Measurements from ENCODE around the gene CSPG5. TPM values are rescaled to one million over a fixed set of nuclear protein-coding genes. Genes with fewer than 3 reads are reported as not detected.

CSPG5 gene
- total RNA-seq, 1 experiment from 2014 or later = 5.7 TPM

DNA sequence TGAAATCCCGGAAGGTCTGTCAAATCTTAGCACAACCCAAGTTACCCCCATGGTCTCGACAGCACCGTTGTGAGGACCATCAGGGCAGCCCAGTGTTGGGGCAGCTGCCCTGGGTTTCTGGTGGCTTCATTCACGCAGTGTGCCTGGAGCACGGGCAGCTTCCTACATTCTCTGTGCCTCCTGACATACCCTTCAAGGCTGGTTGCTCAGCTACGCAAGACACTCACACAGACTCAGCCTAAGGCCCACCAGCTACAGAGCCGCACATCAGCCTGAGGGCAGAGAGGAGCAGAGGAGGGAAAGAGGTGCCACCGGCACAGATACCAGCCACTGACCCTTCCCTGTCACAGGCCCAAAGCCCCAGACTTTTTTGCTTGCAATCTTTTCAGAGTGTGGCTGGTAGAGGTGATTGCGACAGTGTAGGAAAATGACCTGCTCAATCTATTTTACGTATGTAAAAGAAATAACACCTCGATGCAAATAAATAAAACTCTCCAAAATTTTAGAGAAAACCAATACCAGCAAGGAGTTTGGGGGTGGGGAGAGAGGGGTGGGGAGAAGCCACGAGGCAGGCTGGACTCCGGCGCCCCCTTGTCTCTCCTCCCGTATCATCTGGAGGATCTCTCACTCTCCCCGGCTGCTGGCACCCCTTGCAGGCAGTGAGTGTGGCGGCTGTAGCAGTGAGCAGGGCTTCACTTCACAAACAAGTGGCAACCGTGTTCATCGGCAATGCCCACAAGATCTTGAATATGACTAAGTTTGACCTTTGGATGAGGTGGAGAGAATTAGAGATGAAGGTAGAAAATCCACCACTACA, 12.7 kb downstream of the CSPG5 start:
- H3K27me3 Mint-ChIP-seq (ENCODE audit: low read depth) = no peaks in the 10 kb centered on the region; the same call in 1 of the 2 replicates
- WGBS (ENCODE audit: extremely low coverage, insufficient read length, low lambda C conversion rate) = no CpG with 5 or more reads among the region's 19 CpGs
- Histone ChIP-seq H2AFZ (ENCODE audit: low read length) (no peak overlapping the region), H2BK5ac (ENCODE audit: insufficient read length, low read length) (no peak overlapping the region), H3K9me3 (ENCODE audit: control insufficient read depth, low read depth, low read length) (no peaks in the 10 kb centered on the region), H2BK15ac (ENCODE audit: low read depth, low read length) (no peak overlapping the region), H4K5ac (ENCODE audit: insufficient read length, low read depth, low read length) (no peak overlapping the region), H2BK20ac (ENCODE audit: low read depth, low read length, poor library complexity, severe bottlenecking) (no peak overlapping the region), H3K79me1 (ENCODE audit: insufficient read depth, low read depth, low read length, poor library complexity, severe bottlenecking) (no peaks in the 10 kb centered on the region), H2BK12ac (ENCODE audit: insufficient read length, low read depth, low read length) (no peak overlapping the region), H3T11ph (ENCODE audit: low read length) (no peak overlapping the region), H3K27me3 (ENCODE audit: insufficient read depth, low read length) (no peaks in the 10 kb centered on the region), H4K8ac (replicated peaks; ENCODE audit: insufficient read length, low read depth, low read length) (no peak overlapping the region), H4K91ac (ENCODE audit: insufficient read length, low read depth, low read length) (no peak overlapping the region), H3K27ac (ENCODE audit: insufficient read length, low read depth, low read length) (no peak overlapping the region), H4K20me1 (ENCODE audit: control insufficient read depth, insufficient read depth, insufficient read length) (no peaks in the 10 kb centered on the region), H3K4ac (ENCODE audit: low read depth, low read length) (no peak overlapping the region), H3K79me2 (ENCODE audit: insufficient read depth, low read length) (no peaks in the 10 kb centered on the region), H3K9ac (ENCODE audit: extremely low read depth, insufficient read length, low read length) (no peak overlapping the region), H3K56ac (ENCODE audit: insufficient read length, low read depth, low read length) (no peak overlapping the region), H3K4me1 (ENCODE audit: insufficient read depth, low read length) (no peaks in the 10 kb centered on the region), H3K14ac (ENCODE audit: insufficient read depth, low read length) (no peak overlapping the region), H3K23ac (ENCODE audit: insufficient read length, low read depth, low read length) (no peak overlapping the region), H2BK120ac (ENCODE audit: low read depth, low read length, poor library complexity, severe bottlenecking) (no peak overlapping the region), H2AK5ac (ENCODE audit: insufficient read length, low read length) (no peak overlapping the region), H3K18ac (ENCODE audit: insufficient read length, low read depth, low read length) (no peak overlapping the region), H3K4me2 (ENCODE audit: insufficient read depth, insufficient read length, low read length) (no peak overlapping the region), H3K23me2 (ENCODE audit: insufficient read length, low read depth, low read length, poor library complexity, severe bottlenecking) (no peaks in the 10 kb centered on the region)
- H3K4me1 Mint-ChIP-seq = peaks cover 0 to 3% of the 10 kb centered on the region in 2 experiments; a peak in 2 of 4 replicates
- H3K9me3 Mint-ChIP-seq = no peaks in the 10 kb centered on the region
- no peak for DNase-seq
- H3K27ac Mint-ChIP-seq = no peak overlapping the region; a peak in 1 of 7 replicates
- TF ChIP-seq, protein P1, sequence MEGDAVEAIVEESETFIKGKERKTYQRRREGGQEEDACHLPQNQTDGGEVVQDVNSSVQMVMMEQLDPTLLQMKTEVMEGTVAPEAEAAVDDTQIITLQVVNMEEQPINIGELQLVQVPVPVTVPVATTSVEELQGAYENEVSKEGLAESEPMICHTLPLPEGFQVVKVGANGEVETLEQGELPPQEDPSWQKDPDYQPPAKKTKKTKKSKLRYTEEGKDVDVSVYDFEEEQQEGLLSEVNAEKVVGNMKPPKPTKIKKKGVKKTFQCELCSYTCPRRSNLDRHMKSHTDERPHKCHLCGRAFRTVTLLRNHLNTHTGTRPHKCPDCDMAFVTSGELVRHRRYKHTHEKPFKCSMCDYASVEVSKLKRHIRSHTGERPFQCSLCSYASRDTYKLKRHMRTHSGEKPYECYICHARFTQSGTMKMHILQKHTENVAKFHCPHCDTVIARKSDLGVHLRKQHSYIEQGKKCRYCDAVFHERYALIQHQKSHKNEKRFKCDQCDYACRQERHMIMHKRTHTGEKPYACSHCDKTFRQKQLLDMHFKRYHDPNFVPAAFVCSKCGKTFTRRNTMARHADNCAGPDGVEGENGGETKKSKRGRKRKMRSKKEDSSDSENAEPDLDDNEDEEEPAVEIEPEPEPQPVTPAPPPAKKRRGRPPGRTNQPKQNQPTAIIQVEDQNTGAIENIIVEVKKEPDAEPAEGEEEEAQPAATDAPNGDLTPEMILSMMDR (conservative IDR thresholded peaks at IDR 0.05) = 0 out of 3 replicates have a peak, but pooled peaks have one; percentile 20
- no peak overlapping the region; a peak in 1 of 5 replicates for H3K4me3 Mint-ChIP-seq
- H3K36me3 Mint-ChIP-seq (ENCODE audit: insufficient read depth in 1 of 3, low read depth in 3 of 3) = no peaks in the 10 kb centered on the region; a peak in 1 of 7 replicates
